Vagina (tissue), 2 donors: Measurements from ENCODE around the gene IFT80.

Experiments
- POLR2AphosphoS5 ChIP-seq, 2 donors: sonication (generic); formaldehyde crosslinking; IDR thresholded peaks; one replicate each; pipeline ENCODE4 v1.9.0; 2017; ENCODE audit warnings: antibody characterized with exemption in 2 of 2, mild to moderate bottlenecking in 2 of 2, low read depth in 1 of 2; ENCODE audit not compliant: insufficient read depth in 1 of 2
- TF ChIP-seq, protein P1 (sequence below), 3 experiments: fragments of 450-650 bp in 2 of 3; fragments of 200-600 bp in 1 of 3; sonication (generic) in 1 of 3; IDR thresholded peaks; one replicate each; pipeline ENCODE4 v1.5.1; 2017 to 2019; ENCODE audit warnings: antibody characterized with exemption in 3 of 3, mild to moderate bottlenecking in 2 of 3, moderate library complexity in 2 of 3

DNA sequence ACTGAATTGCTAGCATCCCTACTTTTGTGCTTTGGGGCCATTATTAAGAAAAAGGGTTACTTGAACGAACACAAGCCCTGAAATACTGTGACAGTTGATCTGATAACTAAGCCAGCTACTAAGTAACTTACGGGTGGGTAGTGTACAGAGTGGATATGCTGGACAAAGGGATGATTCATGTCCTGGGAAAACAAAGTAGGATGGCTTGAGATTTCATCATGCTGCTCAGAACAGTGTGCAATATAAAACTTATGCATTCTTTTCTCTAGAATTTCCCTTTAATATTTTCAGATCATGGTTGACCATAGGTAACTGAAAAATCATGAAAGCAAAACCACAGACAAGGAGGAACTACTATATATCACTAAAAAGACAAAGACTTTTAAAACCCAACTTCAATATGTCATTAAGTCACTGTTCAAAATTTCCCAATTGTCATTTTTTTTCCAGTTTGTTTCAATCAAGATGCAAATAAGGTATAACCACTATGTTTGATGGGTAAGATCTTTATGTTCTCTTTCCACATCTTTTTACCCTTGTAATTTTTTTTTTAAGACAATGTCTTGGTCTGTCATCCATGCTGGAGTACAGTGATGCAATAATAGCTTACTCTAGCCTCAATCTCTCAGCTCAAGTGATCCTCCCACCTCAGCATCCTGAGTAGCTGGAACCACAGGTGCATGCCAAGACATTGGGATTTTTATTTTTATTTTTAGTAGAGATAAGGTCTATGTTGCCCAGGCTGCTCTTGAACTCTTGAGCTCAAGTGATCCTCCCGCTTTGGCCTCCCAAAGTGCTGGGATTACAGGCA, 67.7 kb downstream of the IFT80 start:
- no peak for TF ChIP-seq POLR2AphosphoS5 (IDR thresholded peaks at IDR 0.05; ENCODE audit: insufficient read depth in 1 of 2, low read depth in 1 of 2)
- TF ChIP-seq, protein P1, sequence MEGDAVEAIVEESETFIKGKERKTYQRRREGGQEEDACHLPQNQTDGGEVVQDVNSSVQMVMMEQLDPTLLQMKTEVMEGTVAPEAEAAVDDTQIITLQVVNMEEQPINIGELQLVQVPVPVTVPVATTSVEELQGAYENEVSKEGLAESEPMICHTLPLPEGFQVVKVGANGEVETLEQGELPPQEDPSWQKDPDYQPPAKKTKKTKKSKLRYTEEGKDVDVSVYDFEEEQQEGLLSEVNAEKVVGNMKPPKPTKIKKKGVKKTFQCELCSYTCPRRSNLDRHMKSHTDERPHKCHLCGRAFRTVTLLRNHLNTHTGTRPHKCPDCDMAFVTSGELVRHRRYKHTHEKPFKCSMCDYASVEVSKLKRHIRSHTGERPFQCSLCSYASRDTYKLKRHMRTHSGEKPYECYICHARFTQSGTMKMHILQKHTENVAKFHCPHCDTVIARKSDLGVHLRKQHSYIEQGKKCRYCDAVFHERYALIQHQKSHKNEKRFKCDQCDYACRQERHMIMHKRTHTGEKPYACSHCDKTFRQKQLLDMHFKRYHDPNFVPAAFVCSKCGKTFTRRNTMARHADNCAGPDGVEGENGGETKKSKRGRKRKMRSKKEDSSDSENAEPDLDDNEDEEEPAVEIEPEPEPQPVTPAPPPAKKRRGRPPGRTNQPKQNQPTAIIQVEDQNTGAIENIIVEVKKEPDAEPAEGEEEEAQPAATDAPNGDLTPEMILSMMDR (IDR thresholded peaks at IDR 0.05): no peak
